Adrenal gland (tissue), 5 donors: ENCODE data around the gene SMIM33.

Source experiments
- POLR2A ChIP-seq, 2 donors: fragments of 450-650 bp; IDR thresholded peaks; one replicate each; pipeline ENCODE4 v1.6.1; 2017; ENCODE audit warnings: antibody characterized with exemption in 2 of 2, mild to moderate bottlenecking in 2 of 2, moderate library complexity in 1 of 2
- TF ChIP-seq, protein P1 (sequence below), 6 experiments: fragments of 450-650 bp in 4 of 6; fragments of 200-600 bp in 2 of 6; sonication (generic) in 1 of 6; IDR thresholded peaks; 1 replicate in 5 of 6; 2 replicates in 1 of 6; pipeline versions ENCODE4 v1.5.1 to v1.8.0; 2016 to 2021; ENCODE audit warnings: antibody characterized with exemption in 6 of 6, mild to moderate bottlenecking in 2 of 6, moderate library complexity in 1 of 6
- donor health status: DM: no; HTN: no; CAD: no.

DNA sequence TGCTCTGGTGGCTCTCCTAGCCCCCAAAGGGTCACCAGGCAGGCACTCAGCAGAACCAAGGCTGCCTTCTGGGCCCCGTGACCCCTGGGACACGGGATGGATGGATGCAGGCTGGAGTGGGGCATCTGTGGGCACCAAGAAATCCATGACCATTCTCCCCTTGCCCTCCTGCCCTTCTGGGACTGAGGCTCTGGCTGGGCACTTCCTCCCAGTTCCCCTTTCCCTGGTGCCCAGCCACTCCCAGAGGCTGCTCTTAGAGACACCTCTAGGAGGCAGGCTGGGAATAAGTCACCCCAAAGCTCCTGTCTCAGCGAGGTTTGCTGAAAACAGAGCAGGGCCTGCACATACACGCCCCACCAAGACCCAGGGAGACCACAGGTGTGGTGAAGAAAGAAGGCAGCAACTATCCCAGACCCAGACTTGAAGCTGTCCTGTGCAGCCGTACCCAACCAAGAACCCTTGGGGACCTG lies 10.8 kb downstream of the SMIM33 start:
- TF ChIP-seq, protein P1, sequence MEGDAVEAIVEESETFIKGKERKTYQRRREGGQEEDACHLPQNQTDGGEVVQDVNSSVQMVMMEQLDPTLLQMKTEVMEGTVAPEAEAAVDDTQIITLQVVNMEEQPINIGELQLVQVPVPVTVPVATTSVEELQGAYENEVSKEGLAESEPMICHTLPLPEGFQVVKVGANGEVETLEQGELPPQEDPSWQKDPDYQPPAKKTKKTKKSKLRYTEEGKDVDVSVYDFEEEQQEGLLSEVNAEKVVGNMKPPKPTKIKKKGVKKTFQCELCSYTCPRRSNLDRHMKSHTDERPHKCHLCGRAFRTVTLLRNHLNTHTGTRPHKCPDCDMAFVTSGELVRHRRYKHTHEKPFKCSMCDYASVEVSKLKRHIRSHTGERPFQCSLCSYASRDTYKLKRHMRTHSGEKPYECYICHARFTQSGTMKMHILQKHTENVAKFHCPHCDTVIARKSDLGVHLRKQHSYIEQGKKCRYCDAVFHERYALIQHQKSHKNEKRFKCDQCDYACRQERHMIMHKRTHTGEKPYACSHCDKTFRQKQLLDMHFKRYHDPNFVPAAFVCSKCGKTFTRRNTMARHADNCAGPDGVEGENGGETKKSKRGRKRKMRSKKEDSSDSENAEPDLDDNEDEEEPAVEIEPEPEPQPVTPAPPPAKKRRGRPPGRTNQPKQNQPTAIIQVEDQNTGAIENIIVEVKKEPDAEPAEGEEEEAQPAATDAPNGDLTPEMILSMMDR (IDR thresholded peaks at IDR 0.05): no peak
- no peak for TF ChIP-seq POLR2A (IDR thresholded peaks at IDR 0.05)
